Neural cell (in vitro differentiated cells): ENCODE results near the gene PAOX.

Experiments
- EP300 ChIP-seq: fragments of 450-650 bp; conservative IDR thresholded peaks from 2 replicates; pipeline ENCODE4 v1.6.1; 2014; ENCODE audit warnings: antibody characterized with exemption, mild to moderate bottlenecking, moderate library complexity; ENCODE audit not compliant: poor library complexity, severe bottlenecking
- POLR2AphosphoS5 ChIP-seq: IDR thresholded peaks from 2 replicates; pipeline ENCODE4 v1.6.1; 2012
- RAD21 ChIP-seq: fragments of 450-650 bp; conservative IDR thresholded peaks from 2 replicates; pipeline ENCODE4 v1.6.1; 2014; ENCODE audit warnings: antibody characterized with exemption, mild to moderate bottlenecking, moderate library complexity
- TF ChIP-seq, protein P1 (sequence below): fragments of 450-650 bp; IDR thresholded peaks from 2 replicates; pipeline ENCODE4 v1.5.1; 2014; ENCODE audit warnings: antibody characterized with exemption, mild to moderate bottlenecking, moderate library complexity; ENCODE audit not compliant: poor library complexity, severe bottlenecking

DNA sequence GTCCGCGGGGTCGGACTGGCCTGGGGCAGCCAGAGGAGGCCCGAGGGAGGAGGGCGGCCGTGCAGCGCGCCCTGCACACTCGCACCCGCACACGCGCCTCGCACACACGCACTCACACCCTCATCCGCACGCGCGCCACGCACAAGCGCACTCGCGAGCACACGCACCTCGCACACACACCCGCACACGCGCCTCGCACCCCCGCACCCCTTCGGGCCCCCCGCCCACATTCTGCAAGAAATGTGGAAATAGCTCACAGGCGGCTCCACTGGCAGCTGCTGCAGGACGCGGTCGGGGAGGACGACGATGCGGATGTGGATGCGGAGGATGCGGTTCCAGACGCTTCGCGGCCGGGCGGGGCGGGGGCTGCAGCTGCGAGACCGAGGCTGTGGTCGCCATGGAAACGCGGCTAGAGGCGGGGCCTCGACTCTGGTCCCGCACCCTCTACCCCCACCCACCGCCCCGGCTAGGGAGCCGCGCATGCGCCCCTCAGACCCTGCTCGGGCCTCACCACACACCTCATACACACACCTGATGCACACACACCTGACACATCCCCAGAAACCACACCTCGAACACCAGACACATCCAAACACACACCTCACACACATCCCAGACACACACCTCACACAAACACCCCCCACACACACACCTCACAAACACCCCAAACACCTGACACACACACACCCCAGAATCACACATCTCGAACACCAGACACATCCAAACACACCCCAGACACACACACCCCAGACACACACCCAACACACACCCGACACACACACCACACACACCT, 42.3 kb upstream of the PAOX start, which contains the start of gene CALY:
- TF ChIP-seq RAD21 (no peak), POLR2AphosphoS5 (peak; percentile 44), EP300 (no peak)
- TF ChIP-seq, protein P1, sequence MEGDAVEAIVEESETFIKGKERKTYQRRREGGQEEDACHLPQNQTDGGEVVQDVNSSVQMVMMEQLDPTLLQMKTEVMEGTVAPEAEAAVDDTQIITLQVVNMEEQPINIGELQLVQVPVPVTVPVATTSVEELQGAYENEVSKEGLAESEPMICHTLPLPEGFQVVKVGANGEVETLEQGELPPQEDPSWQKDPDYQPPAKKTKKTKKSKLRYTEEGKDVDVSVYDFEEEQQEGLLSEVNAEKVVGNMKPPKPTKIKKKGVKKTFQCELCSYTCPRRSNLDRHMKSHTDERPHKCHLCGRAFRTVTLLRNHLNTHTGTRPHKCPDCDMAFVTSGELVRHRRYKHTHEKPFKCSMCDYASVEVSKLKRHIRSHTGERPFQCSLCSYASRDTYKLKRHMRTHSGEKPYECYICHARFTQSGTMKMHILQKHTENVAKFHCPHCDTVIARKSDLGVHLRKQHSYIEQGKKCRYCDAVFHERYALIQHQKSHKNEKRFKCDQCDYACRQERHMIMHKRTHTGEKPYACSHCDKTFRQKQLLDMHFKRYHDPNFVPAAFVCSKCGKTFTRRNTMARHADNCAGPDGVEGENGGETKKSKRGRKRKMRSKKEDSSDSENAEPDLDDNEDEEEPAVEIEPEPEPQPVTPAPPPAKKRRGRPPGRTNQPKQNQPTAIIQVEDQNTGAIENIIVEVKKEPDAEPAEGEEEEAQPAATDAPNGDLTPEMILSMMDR = no peak
